ENCODE measurements around the gene SPATA31C2.
"Not testable (repeated sequence)": the region's sequence is repeated elsewhere in the genome, so short reads cannot be mapped to it uniquely, and the experiment has no call there.

The SPATA31C2 gene

DNA sequence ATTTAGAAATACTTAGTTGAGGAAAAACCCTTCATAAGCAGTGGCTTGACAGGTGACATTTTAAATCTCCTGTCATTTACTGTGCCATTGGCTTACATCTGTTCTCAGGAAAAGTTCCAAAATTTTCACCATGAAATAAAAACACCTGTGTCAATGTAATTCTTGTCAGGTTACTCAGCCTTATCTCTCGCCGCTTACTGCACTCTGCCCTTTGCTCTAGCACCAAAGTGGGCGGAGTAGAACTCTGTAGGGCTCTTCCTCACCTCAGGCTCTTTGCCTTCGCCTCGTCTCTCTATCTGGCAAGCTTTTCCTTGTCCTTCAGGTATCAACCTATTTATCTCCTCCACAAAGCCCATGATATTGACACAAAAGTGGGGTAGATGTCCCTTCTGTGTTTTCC, 20.2 kb downstream of the SPATA31C2 start:
- DNase-seq: not testable (repeated sequence)

DNA sequence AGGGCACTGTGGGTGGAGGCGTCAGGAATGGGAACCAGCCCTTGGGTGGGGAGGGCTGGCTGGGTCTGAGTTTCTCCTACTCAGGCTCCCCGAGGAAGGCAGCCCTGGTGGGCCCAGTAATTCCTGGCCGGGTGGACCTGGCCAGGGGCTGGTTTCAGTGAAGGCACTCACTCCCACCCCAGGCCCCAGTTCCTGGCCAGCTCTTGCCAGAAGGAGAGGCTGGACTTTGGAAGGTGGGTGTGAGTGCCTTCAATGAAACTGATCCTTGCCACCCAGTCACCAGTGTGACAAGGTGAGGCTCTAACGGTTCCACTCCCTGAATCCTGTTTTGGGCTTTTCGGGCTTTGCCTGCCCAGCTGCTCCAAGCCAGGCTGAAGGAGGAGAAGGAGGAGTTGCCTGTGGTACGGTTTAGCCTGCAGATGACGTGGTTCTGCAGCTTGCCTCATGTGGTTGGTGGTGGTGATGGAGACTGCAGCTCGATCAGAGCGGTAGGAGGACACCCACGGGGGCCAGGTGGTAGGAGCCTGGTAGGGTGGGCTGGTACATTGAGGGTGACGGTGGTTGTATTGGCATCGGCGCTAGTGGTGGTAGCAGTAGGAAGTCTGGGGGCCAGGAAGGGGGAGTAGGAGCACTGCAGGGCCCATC, 23.2 kb downstream of the SPATA31C2 start:
- DNase-seq: not testable (repeated sequence)

DNA sequence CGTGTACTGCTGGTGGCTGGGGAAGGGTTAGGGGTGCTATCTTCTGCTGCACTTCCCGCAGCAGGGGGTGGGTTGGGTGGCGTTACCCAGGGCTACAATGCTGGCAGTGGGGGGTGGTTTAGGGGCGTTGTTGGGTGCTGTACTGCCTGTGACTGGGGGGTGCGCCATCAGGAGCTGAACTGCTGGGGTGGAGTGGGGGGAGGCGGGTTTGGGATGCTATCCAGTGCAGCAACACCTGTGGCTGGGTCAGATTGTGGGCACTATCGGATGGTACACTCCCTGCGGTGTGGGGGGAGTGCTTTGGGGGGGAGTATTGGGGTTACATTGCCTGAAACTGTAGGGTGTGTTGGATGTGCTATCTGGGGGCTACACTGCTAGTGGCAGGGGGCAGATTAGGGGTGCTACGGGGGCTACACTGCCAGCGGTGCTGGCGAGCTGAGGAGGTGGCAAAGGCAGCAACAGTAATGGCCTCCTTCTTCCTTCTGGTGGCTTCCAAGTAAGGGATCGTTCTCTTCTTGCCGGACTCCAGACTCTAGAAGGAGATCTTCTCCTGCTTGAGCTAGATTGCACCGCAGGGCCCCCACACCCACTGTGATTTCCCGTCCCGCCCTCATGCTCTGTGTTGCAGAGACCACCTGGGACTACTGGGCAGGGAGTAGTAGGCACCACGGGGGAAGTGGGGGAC, 23.9 kb downstream of the SPATA31C2 start:
- not testable (repeated sequence) for DNase-seq

DNA sequence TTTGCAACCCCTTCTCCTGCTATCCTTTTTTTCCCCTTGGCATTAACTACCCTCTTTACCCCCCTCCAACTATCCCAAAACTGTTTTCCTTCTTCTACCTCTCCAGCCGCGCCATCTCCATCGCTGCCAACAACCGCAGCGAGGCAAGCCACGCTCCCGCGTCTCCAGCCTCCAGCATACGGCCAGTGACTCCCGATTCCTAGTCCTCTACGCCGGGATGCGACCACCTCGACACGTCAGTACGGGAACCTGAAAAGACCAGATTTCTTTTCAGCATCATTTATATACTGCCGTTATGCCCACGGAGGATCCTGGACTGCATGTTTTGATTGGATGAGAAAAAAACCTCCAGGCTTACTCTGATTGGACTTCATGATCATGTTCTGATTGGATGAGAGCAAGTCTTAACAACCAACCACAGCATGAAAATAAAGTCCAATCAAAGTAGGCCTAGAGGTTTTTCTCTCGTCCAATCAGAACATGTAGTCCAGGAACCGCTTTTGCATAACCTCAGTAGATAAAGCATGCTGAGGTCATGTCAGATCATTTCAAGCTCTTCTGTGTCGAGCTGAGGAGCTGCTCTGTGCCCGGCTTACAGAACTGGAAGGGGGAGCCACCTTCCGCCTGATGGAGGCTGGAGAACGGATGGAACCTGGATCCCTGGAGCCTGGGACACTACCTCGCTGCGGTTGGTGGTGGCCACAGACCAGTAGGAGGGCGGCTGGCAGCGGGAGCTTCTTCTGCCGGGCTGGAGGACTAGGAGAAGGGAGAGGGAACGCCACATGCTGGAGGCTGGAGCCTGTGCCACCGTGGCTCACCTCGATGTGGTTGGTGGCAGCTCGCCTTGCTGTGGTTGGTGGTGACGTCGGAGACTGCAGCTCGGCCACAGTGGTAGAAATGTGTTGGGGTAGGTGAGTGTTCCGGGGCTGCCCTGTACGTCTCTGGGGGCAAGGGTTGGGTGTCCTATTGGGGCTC, 24.8 kb downstream of the SPATA31C2 start:
- DNase-seq: not testable (repeated sequence)

DNA sequence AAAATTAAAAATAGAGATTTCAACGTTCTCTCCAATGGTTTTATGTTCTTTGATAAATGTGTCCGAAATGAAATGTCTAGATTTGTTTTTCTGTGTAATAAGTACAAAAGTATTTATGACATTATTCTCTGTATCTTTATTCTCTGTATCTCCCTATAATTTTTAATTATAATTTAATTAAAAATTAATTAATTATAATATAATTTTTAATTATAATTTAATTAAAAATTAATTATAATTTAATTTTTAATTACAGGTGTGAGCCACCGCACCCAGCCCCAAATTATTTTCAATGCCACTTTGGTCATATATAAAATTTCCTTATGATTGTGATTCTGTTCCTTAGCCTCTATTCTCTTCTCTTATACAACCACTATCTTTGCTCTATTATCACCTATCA, 28.2 kb downstream of the SPATA31C2 start:
- DNase-seq: no peak

DNA sequence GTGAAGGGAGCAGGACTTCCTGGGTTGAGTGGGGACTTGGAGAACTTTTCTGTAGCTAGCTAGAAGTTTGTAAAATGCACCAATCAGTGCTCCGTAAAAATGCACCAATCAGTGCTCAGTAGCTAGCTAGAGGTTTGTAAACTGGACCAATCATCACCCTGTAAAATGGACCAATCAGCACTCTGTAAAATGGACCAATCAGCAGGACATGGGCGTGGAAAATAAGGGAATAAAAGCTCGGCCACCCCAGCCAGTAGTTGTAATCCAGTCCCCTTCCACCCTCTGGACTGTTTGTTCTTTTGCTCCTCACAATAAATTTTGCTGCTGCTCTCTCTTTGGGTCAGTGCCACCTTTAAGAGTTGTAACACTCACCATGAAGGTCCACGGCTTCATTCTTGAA, 29.5 kb downstream of the SPATA31C2 start:
- DNase-seq: no peak

DNA sequence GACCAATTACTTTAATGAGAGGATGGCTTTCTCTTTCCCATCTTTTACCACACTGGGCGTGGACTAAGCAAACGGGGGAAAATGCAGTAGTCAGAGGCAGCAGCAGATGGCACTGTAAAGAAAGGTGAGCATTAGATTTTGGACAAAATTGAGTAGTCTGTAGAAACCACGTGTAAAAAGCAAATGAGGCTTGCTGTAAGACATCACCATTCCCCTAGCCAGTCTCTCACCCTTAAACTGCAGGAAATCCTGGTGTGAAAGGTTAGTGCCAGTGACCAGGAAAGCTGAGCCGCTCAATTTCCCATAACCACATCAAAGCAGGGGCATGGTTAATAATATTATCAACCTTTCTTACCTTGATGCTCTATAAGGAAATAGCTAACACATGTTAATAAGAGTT, 31.8 kb downstream of the SPATA31C2 start:
- DNase-seq: peak; percentile 42

DNA sequence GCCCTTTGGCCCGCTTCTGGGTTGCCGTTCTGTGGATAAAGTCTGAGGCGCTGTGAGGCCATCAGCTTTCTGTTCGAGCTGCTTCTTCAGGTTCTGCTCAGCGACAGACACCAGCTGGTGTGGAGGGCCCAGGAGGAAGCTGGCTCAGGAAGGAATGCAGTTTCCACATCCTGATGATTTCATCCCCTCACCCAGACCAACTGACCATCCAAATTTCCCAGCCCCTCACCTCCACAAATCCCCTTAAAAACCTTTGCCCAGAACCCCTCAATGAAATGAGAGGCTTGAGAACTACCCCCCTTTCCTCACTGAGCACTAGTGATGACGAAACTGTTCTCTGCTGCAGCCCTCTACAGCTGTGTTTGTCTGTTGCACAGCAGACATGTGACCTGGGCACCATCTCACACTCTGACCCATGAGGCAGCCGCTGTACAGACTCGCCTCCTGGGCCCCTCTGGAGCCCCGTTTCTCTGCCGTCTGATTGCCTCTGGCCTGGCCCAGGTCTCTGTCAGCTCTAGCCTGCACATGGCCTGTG, 45.4 kb downstream of the SPATA31C2 start:
- no peak for DNase-seq

DNA sequence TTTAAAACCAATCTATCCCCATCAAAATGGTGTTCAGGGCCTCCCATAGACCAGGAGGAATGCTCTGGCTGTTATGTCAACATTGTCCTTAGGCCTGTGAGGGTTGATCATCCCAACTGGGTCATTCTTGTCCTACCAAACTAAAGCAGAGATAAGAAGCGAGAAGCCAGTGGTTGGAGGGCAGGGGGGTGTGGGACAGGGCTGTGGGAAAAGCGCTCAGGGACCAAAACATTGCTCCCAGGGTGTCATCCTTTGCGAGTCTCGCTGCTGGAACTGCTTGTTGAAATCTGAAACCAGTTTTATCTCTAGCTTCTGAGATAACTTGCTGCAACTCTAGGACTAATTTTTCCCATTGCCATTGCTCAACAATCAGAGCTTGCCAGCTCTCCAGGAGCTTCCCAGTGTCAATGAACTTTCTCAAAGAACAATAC, 48.1 kb downstream of the SPATA31C2 start:
- DNase-seq: no peak

DNA sequence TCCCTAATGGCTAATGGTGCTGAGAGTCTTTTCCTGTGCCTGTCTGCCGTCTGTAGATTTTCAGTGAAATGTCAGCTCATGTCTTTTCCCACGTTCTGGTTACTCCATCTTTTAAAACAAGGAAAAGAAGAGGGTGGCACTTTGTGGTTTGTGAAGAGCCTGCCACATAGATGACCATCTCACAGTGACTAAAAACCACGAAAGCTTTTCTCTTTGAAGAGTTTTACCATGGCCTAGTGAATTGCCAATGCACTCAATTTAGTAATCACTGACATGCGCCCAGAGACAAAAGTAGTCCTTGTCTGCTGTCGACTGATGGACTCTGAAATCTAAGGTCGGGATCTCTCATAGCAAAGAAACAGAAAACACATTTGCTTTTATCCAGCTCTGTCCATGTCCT, 50.4 kb downstream of the SPATA31C2 start:
- DNase-seq: no peak

DNA sequence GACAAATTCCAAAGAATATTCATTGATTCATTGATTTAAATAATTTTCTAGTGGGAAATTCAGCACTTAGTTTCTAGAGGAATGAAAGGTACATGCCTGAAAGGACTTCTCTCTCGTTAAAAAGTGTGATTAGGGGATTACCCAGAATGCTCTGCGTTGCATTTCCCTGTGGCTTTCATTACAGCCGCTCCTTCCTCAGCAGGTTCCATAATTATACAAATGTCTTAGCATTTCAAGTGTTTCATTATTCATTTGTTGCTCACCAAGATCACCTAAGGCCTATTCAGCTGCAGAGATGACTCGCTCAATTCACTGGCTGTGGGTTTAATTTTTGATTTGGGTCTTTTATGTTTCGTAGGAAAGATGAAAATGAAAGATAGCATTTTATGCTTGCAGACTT, 52.8 kb downstream of the SPATA31C2 start:
- DNase-seq: no peak

DNA sequence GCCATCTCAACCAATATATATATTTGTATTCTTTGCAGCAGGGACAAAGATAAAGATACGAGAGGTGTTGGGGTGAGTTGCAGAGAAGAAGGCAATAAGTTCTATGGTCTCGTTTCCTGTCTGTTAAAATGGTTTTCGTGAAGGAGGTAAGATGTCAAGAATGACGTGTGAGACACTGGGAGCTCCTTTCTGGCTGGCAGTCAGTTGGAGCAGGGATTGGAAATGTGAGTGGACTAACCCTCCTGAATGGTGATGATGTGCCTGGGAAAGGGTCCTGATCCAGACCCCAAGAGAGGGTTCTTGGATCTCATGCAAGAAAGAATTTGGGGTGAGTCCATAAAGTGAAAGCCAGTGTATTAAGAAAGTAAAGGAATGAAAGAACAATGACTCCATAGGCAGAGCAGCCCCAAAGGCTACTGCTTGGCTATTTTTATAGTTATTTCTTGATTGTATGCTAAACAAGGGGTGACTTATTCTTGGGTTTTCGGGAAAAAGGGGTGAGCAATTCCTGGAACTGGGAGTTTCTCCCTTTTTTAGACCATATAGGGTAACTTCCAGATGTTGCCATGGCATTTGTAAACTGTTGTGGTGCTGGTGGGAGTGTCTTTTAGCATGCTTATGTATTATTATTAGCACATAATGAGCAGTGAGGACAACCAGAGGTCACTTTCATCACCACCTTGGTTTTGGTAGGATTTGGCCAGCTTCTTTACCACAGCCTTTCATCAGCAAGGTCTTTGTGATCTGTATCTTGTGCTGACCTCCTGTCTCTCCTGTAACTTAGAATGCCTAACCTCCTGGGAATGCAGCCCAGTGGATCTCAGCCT, 53.7 kb downstream of the SPATA31C2 start:
- DNase-seq: no peak
